GM13976 (cell line): Measurements from ENCODE around the gene ZNF780B.

Source experiments
- DNase-seq: peaks from one replicate; pipeline ENCODE4 v3.0.0; 2012; ENCODE audit warnings: low spot score
- in situ Hi-C: fragments of 300-500 bp; cut with MboI; formaldehyde crosslinking; loops from one replicate; pipeline ENCODE4 v1.12.0; 2022; ENCODE audit warnings: low sequenced_read_pairs, mixed read lengths, inconsistent platforms; ENCODE audit not compliant: unreplicated experiment
- TF ChIP-seq, protein P1 (sequence below): IDR thresholded peaks from 2 replicates; pipeline ENCODE4 v1.5.1; 2012; ENCODE audit warnings: borderline replicate concordance, mild to moderate bottlenecking; ENCODE audit not compliant: insufficient read depth; ENCODE audit errors: extremely low read depth, missing control alignments, control extremely low read depth

The ZNF780B gene

GRCh38 chr19:39996811-39997637 is 59.0 kb downstream of the ZNF780B start, which contains the start of gene ZNF546:
ZNF546 (plus strand) TSS chr19:39997060; CDS start chr19:39998327, 1,267 bp downstream.
- in situ Hi-C loops, result no loop called here
- TF ChIP-seq, protein P1, sequence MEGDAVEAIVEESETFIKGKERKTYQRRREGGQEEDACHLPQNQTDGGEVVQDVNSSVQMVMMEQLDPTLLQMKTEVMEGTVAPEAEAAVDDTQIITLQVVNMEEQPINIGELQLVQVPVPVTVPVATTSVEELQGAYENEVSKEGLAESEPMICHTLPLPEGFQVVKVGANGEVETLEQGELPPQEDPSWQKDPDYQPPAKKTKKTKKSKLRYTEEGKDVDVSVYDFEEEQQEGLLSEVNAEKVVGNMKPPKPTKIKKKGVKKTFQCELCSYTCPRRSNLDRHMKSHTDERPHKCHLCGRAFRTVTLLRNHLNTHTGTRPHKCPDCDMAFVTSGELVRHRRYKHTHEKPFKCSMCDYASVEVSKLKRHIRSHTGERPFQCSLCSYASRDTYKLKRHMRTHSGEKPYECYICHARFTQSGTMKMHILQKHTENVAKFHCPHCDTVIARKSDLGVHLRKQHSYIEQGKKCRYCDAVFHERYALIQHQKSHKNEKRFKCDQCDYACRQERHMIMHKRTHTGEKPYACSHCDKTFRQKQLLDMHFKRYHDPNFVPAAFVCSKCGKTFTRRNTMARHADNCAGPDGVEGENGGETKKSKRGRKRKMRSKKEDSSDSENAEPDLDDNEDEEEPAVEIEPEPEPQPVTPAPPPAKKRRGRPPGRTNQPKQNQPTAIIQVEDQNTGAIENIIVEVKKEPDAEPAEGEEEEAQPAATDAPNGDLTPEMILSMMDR, result no peak
- peak; percentile 95 for DNase-seq

- DNase-seq, result no peak
- in situ Hi-C loops, result no loop called here
- TF ChIP-seq, protein P1, result no peak
These were observed 59.7 kb downstream of the ZNF780B start for GRCh38 chr19:39996218-39996810.

- in situ Hi-C loops, result no loop called here
- DNase-seq, result no peak
- TF ChIP-seq, protein P1, result no peak
These were observed 60.2 kb downstream of the ZNF780B start for GRCh38 chr19:39995794-39996193.

GRCh38 chr19:39994361-39994760 is 61.7 kb downstream of the ZNF780B start:
- no peak for DNase-seq
- in situ Hi-C loops, result no loop called here
- TF ChIP-seq, protein P1, result no peak

DNA sequence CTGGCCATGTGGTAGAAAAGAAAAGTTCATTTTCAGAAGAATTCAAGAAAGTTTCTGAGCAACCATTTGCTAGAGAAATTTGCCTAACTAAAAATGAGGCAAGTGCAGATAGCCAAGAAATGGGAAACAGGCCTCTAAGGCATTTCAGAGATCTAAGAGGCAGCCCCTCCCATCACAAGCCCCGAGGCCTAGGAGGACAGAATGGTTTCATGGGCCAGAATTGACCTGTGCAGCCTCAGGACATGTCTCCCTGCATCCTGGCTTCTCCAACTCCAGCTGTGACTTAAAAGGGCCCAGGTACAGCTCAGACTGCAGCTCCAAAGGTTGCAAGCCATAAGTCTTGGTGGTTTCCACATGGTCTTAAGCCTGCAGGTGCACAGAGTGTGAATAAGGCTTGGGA is 62.4 kb downstream of the ZNF780B start:
- TF ChIP-seq, protein P1, result no peak
- no peak for DNase-seq
- in situ Hi-C loops, result no loop called here

GRCh38 chr19:39987596-39987995 is 68.4 kb downstream of the ZNF780B start:
- TF ChIP-seq, protein P1, result no peak
- DNase-seq, result no peak
- in situ Hi-C loops, result no loop called here
